Pancreas (tissue), 10 donors: ENCODE measurements around the gene FATE1. TPM values are rescaled to one million over a fixed set of nuclear protein-coding genes. Genes with fewer than 3 reads are reported as not detected.
A peak's percentile ranks its signal among the peaks of the same experiment; 100 is the strongest.

Experiments
- ATAC-seq, 4 donors: fragments of 200-7000 bp; cut with Tn5 transposase; one replicate each; pipeline versions ENCODE4 v1.8.0 to v1.9.1; 2020; ENCODE audit warnings: mild to moderate bottlenecking in 4 of 4, moderate library complexity in 4 of 4
- DNase-seq, 6 donors: peaks; one replicate each; pipeline ENCODE4 v3.0.0-alpha.2; 2020
- FAIRE-seq: peaks from 2 replicates; lab custom pipeline; 2012; peaks lifted over from hg19 to GRCh38; lab: Jason Lieb, UNC
- H3K27ac ChIP-seq, 4 donors: fragments of 200-600 bp; sonication (generic); 1 replicate in 3 of 4; 2 replicates in 1 of 4; pipeline versions ENCODE4 v1.5.0 to v1.8.0; 2020
- H3K27me3 ChIP-seq, 4 donors: fragments of 200-600 bp; one replicate each; pipeline ENCODE4 v1.8.0; 2021
- H3K36me3 ChIP-seq, 3 donors: fragments of 200-600 bp; sonication (generic) in 1 of 3; one replicate each; pipeline versions ENCODE4 v1.5.0 to v1.8.0; 2020 to 2021
- H3K4me1 ChIP-seq, 3 donors: fragments of 200-600 bp; one replicate each; pipeline ENCODE4 v1.8.0; 2021
- H3K4me3 ChIP-seq, 4 donors: fragments of 200-600 bp; sonication (generic) in 2 of 4; one replicate each; pipeline versions ENCODE4 v1.5.0 to v1.8.0; 2020 to 2021
- H3K9me3 ChIP-seq, 4 donors: fragments of 200-600 bp; one replicate each; pipeline ENCODE4 v1.8.0; 2021
- CTCF ChIP-seq, 4 donors: fragments of 200-600 bp; sonication (generic) in 3 of 4; IDR thresholded peaks; one replicate each; pipeline versions ENCODE4 v1.5.0 to v1.8.0; 2021; ENCODE audit warnings: antibody characterized with exemption in 4 of 4
- WGBS, 2 donors: extraction: QIAGEN DNeasy Blood & Tissue Kit; methylation state at CpG; one replicate each; pipeline ENCODE4 v1.1.7; 2013; 5-methylcytosine and 5-hydroxymethylcytosine counted together
- intact Hi-C, 3 donors: fragments of 100-400 bp; cut with DNase I; formaldehyde crosslinking; loops; one replicate each; pipeline versions ENCODE4 v1.11.1 to v1.14.2; 2022
- polyA plus RNA-seq, 2 donors: library from polyadenylated mRNA; stranded (reverse); fragments of 200-250 nt; gene quantifications; one replicate each; pipeline ENCODE4 v1.2.3, GENCODE V29; 2013
- total RNA-seq, 6 donors: library from RNA; stranded (reverse); fragmentation: NEBNext Ultra II Directional in 4 of 6; extraction: Animal tissue kit (Norgen Biotek cat#: 25700) in 4 of 6; gene quantifications; one replicate each; pipeline versions ENCODE4 v1.2.1 to v1.2.4, GENCODE V29; 2021 to 2023
- donor health status: healthy with polysubstance abuse.
- donor health status: DM: no; HTN: no; CAD: no; lungs with moderate emphysema.
- donor health status: DM: no; HTN: no; CAD: no.
- donor health status: control.
- donor health status: control.
- donor health status: Bipolar disorder and iron deficiency.
- donor health status: DM: yes; HTN: yes; CAD: no.
- donor health status: DM: no; HTN: no; CAD: no.
- donor health status: DM: no; HTN: no; CAD: no.
- donor health status: DM: yes; HTN: yes; CAD: no.

The FATE1 gene
- total and polyA plus RNA-seq, 8 donors = 0.07 TPM; not detected in 7

- Histone ChIP-seq H3K4me3 (no peak overlapping the region), H3K27ac (no peak overlapping the region), H3K4me1 (no peaks in the 10 kb centered on the region), H3K9me3 (no peaks in the 10 kb centered on the region), H3K36me3 (no peaks in the 10 kb centered on the region), H3K27me3 (peaks cover 0 to 4% (median 2%) of the 10 kb centered on the region in 4 donors)
- ATAC-seq (no peak), FAIRE-seq (no peak), DNase-seq (no peak)
- 76% methylated on average over 7 of the region's 7 CpGs for WGBS, 2 donors
- no peak for TF ChIP-seq CTCF (IDR thresholded peaks at IDR 0.05)
- intact Hi-C loops = no loop called here
Measured at GRCh38 chrX:151723156-151723760, 7.4 kb downstream of the FATE1 start.

GRCh38 chrX:151724563-151725337 is 8.9 kb downstream of the FATE1 start:
- peak in 3 of 6 donors; percentile 49 to 58 (median 54) for DNase-seq
- no peaks in the 10 kb centered on the region for H3K9me3 ChIP-seq
- no peak overlapping the region for H3K4me3 ChIP-seq
- no peak for FAIRE-seq
- no peaks in the 10 kb centered on the region for H3K4me1 ChIP-seq
- no peaks in the 10 kb centered on the region for H3K36me3 ChIP-seq
- H3K27ac ChIP-seq = no peak overlapping the region
- no peak for TF ChIP-seq CTCF (IDR thresholded peaks at IDR 0.05)
- H3K27me3 ChIP-seq = peaks cover 0 to 4% (median 2%) of the 10 kb centered on the region in 4 donors
- 31 to 58% methylated on average over 7 of the region's 7 CpGs for WGBS, 2 donors
- ATAC-seq = peak in 2 of 4 donors; percentile 57 to 61
- intact Hi-C loops = no loop called here

- peak in 1 of 4 donors; percentile 8 for ATAC-seq
- Histone ChIP-seq H3K27ac (no peak overlapping the region), H3K4me1 (no peaks in the 10 kb centered on the region), H3K27me3 (peaks cover 0 to 4% (median 2%) of the 10 kb centered on the region in 4 donors), H3K9me3 (no peaks in the 10 kb centered on the region), H3K4me3 (no peak overlapping the region), H3K36me3 (no peaks in the 10 kb centered on the region)
- no peak for TF ChIP-seq CTCF (IDR thresholded peaks at IDR 0.05)
- 8 to 22% methylated on average over 1 of the region's 1 CpG for WGBS, 2 donors
- intact Hi-C loops = no loop called here
- DNase-seq = peak in 1 of 6 donors; percentile 48
- no peak for FAIRE-seq
Measured at GRCh38 chrX:151725338-151725614, 9.4 kb downstream of the FATE1 start.

- DNase-seq (peak in 1 of 6 donors; percentile 46), ATAC-seq (no peak), FAIRE-seq (no peak)
- peaks cover 0 to 12% (median 5%) of the 10 kb centered on the region in 4 donors for H3K27me3 ChIP-seq
- TF ChIP-seq CTCF (IDR thresholded peaks at IDR 0.05) = no peak
- intact Hi-C loops = no loop called here
- 71 to 82% methylated on average over 5 of the region's 5 CpGs for WGBS, 2 donors
- no peaks in the 10 kb centered on the region for H3K9me3 ChIP-seq
- no peak overlapping the region for H3K27ac ChIP-seq
- H3K4me1 ChIP-seq = no peaks in the 10 kb centered on the region
- no peak overlapping the region for H3K4me3 ChIP-seq
- no peaks in the 10 kb centered on the region for H3K36me3 ChIP-seq
Measured at GRCh38 chrX:151726751-151727150, 10.9 kb downstream of the FATE1 start.

- Histone ChIP-seq H3K27ac (no peak overlapping the region), H3K36me3 (no peaks in the 10 kb centered on the region), H3K4me3 (no peak overlapping the region), H3K9me3 (no peaks in the 10 kb centered on the region), H3K27me3 (peaks cover 0 to 10% (median 2%) of the 10 kb centered on the region in 4 donors), H3K4me1 (no peaks in the 10 kb centered on the region)
- DNase-seq (peak in 1 of 6 donors; percentile 44), ATAC-seq (no peak), FAIRE-seq (no peak)
- no peak for TF ChIP-seq CTCF (IDR thresholded peaks at IDR 0.05)
- WGBS, 2 donors = 79 to 87% methylated on average over 4 of the region's 4 CpGs
- intact Hi-C loops = no loop called here
Measured at GRCh38 chrX:151727346-151727745, 11.5 kb downstream of the FATE1 start.
